HepG2 (cell line): Measurements from ENCODE around the gene UBXN6. TPM values are rescaled to one million over a fixed set of nuclear protein-coding genes. Genes with fewer than 3 reads are reported as not detected.

ENCODE experiments used
- AGO2 ChIP-seq: fragments of 200-400 bp; formaldehyde crosslinking; optimal IDR thresholded peaks from 2 replicates; pipeline ENCODE3; 2017; ENCODE audit warnings: mild to moderate bottlenecking, low read depth, low read length, moderate library complexity
- ELF3 ChIP-seq: IDR thresholded peaks from 2 replicates; pipeline ENCODE4 v1.6.1; 2016; ENCODE audit warnings: missing genetic modification reagents, missing compliant biosample characterization
- KDM5B ChIP-seq: sonication (generic); formaldehyde crosslinking; IDR thresholded peaks from 2 replicates; pipeline ENCODE4 v1.4.0; 2020; ENCODE audit warnings: missing genetic modification reagents, mild to moderate bottlenecking, borderline replicate concordance
- KMT2A ChIP-seq: sonication (generic); formaldehyde crosslinking; IDR thresholded peaks from 2 replicates; pipeline ENCODE4 v1.4.0; 2020; ENCODE audit warnings: missing genetic modification reagents
- NFYC ChIP-seq: IDR thresholded peaks from 2 replicates; pipeline ENCODE4 v1.6.1; 2016; ENCODE audit warnings: missing genetic modification reagents, missing compliant biosample characterization
- NR2F1 ChIP-seq, 2 experiments: fragments of 450-650 bp in 1 of 2; formaldehyde crosslinking in 1 of 2; IDR thresholded peaks; 2 replicates each; pipeline versions ENCODE4 v1.5.0 to v1.6.1; 2016 to 2020; ENCODE audit warnings: mild to moderate bottlenecking in 1 of 2, missing compliant biosample characterization in 1 of 2, missing genetic modification reagents in 1 of 2, moderate library complexity in 1 of 2
- NR3C1 ChIP-seq: sonication (generic); formaldehyde crosslinking; IDR thresholded peaks from 2 replicates; pipeline ENCODE4 v1.4.0; 2020; ENCODE audit warnings: missing genetic modification reagents
- SMARCC2 ChIP-seq: fragments of 450-650 bp; IDR thresholded peaks from 2 replicates; pipeline ENCODE4 v1.6.1; 2017; ENCODE audit warnings: antibody characterized with exemption, mild to moderate bottlenecking
- SSRP1 ChIP-seq: IDR thresholded peaks from 2 replicates; pipeline ENCODE4 v1.6.1; 2016; ENCODE audit warnings: control low read depth
- ZFY ChIP-seq: sonication (generic); formaldehyde crosslinking; IDR thresholded peaks from 2 replicates; pipeline ENCODE4 v1.4.0; 2020; ENCODE audit warnings: missing genetic modification reagents
- ZNF124 ChIP-seq: sonication (generic); formaldehyde crosslinking; IDR thresholded peaks from 2 replicates; pipeline ENCODE4 v1.4.0; 2020; ENCODE audit warnings: missing genetic modification reagents
- ZNF251 ChIP-seq: sonication (generic); formaldehyde crosslinking; IDR thresholded peaks from 2 replicates; pipeline ENCODE4 v1.9.0; 2021; ENCODE audit warnings: mild to moderate bottlenecking, missing genetic modification reagents
- ZNF383 ChIP-seq: sonication (generic); formaldehyde crosslinking; IDR thresholded peaks from 2 replicates; pipeline ENCODE4 v1.4.0; 2020; ENCODE audit warnings: missing genetic modification reagents, mild to moderate bottlenecking, borderline replicate concordance
- ZNF501 ChIP-seq: sonication (generic); formaldehyde crosslinking; IDR thresholded peaks from 2 replicates; pipeline ENCODE4 v1.5.1; 2020; ENCODE audit warnings: mild to moderate bottlenecking, moderate library complexity, missing genetic modification reagents
- ZNF749 ChIP-seq: sonication (generic); formaldehyde crosslinking; IDR thresholded peaks from 2 replicates; pipeline ENCODE4 v1.8.0; 2022; ENCODE audit warnings: mild to moderate bottlenecking, missing genetic modification reagents, moderate library complexity, borderline replicate concordance
- polyA plus RNA-seq, 8 experiments: library from polyadenylated mRNA; depleted of rRNA in 3 of 8; stranded (reverse) in 7 of 8; unstranded in 1 of 8; fragments of >200 nt; fragmentation: Illumina TruSeq in 4 of 8; extraction: Trizol in 4 of 8; gene quantifications; 2 replicates each; pipeline versions ENCODE4 v1.2.1 to v1.2.3, GENCODE V29; 2011 to 2016; ENCODE audit warnings: low read depth in 4 of 8, missing spikeins in 1 of 8, mixed read lengths in 1 of 8; ENCODE audit not compliant: insufficient read depth in 1 of 8
- total RNA-seq, 5 experiments: library from RNA; depleted of rRNA; stranded (reverse); fragments of >200 nt; fragmentation: Illumina TruSeq; extraction: Trizol; gene quantifications; 2 replicates each; pipeline ENCODE4 v1.2.3, GENCODE V29; 2016; ENCODE audit warnings: low read depth in 1 of 5
- TF ChIP-seq, protein P1 (sequence below): sonication (generic); formaldehyde crosslinking; IDR thresholded peaks from 2 replicates; pipeline ENCODE4 v1.4.0; 2020; ENCODE audit warnings: missing genetic modification reagents
- TF ChIP-seq, protein P2 (sequence below): sonication (generic); formaldehyde crosslinking; IDR thresholded peaks from 2 replicates; pipeline ENCODE4 v1.5.0; 2020; ENCODE audit warnings: missing genetic modification reagents, mild to moderate bottlenecking, borderline replicate concordance
- TF ChIP-seq, protein P3 (sequence below): conservative IDR thresholded peaks from 2 replicates; pipeline ENCODE4 v1.6.1; 2018; ENCODE audit warnings: missing genetic modification reagents
- TF ChIP-seq, protein P4 (sequence below): sonication (generic); formaldehyde crosslinking; IDR thresholded peaks from 2 replicates; pipeline ENCODE4 v1.9.0; 2021; ENCODE audit warnings: missing genetic modification reagents, mild to moderate bottlenecking, borderline replicate concordance
- TF ChIP-seq, protein P5 (sequence below): sonication (generic); formaldehyde crosslinking; IDR thresholded peaks from 2 replicates; pipeline ENCODE4 v1.5.0; 2020; ENCODE audit warnings: missing genetic modification reagents

UBXN6 gene
- total and polyA plus RNA-seq, 2 of the 13 experiments (the other 11 are each of a cell fraction or from before 2014, with no cell fraction given), result 34.9 to 35.5 TPM

DNA sequence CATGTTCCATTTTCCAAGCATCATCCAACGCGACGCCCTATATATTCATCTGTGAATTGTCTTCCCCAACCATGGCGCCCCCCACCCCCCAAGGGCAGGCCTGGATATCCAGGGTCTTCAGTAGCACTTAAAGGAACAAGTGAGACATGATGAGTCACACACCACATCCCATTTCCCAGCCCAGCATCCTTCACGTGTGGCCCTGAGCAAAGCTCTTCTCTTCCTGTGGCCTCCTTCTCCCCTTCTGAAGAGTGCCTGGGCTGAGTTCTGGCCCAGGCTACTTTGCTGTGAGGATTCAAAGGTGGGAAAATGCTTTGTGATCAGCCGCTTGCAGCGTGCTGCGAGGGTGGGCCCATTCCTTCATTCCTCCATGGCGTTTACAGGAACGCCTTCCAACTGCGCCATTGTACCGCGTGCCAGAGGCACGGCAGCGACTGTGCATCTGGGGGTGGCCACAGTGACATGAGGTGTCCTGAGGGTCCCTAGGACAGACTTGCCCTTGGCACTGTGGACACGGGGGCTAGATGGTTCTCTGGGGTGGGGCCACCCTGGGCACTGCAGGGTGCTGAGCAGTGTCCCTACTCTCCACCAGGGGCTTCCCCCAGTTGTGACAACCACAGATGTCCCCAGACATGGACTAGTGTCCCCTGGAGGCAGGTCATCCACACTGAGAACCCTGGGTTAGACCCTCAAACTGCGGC is 49.0 kb upstream of the UBXN6 start (continued):
- TF ChIP-seq, protein P1, sequence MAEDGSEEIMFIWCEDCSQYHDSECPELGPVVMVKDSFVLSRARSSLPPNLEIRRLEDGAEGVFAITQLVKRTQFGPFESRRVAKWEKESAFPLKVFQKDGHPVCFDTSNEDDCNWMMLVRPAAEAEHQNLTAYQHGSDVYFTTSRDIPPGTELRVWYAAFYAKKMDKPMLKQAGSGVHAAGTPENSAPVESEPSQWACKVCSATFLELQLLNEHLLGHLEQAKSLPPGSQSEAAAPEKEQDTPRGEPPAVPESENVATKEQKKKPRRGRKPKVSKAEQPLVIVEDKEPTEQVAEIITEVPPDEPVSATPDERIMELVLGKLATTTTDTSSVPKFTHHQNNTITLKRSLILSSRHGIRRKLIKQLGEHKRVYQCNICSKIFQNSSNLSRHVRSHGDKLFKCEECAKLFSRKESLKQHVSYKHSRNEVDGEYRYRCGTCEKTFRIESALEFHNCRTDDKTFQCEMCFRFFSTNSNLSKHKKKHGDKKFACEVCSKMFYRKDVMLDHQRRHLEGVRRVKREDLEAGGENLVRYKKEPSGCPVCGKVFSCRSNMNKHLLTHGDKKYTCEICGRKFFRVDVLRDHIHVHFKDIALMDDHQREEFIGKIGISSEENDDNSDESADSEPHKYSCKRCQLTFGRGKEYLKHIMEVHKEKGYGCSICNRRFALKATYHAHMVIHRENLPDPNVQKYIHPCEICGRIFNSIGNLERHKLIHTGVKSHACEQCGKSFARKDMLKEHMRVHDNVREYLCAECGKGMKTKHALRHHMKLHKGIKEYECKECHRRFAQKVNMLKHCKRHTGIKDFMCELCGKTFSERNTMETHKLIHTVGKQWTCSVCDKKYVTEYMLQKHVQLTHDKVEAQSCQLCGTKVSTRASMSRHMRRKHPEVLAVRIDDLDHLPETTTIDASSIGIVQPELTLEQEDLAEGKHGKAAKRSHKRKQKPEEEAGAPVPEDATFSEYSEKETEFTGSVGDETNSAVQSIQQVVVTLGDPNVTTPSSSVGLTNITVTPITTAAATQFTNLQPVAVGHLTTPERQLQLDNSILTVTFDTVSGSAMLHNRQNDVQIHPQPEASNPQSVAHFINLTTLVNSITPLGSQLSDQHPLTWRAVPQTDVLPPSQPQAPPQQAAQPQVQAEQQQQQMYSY (CRISPR knock-in tag), result no peak
- TF ChIP-seq, protein P2, sequence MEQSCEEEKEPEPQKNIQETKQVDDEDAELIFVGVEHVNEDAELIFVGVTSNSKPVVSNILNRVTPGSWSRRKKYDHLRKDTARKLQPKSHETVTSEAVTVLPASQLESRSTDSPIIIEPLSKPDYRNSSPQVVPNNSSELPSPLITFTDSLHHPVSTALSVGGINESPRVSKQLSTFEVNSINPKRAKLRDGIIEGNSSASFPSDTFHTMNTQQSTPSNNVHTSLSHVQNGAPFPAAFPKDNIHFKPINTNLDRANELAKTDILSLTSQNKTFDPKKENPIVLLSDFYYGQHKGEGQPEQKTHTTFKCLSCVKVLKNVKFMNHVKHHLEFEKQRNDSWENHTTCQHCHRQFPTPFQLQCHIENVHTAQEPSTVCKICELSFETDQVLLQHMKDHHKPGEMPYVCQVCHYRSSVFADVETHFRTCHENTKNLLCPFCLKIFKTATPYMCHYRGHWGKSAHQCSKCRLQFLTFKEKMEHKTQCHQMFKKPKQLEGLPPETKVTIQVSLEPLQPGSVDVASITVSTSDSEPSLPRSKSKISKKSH, result 0 out of 2 replicates have a peak, but pooled peaks have one; percentile 19
- TF ChIP-seq, protein P3, sequence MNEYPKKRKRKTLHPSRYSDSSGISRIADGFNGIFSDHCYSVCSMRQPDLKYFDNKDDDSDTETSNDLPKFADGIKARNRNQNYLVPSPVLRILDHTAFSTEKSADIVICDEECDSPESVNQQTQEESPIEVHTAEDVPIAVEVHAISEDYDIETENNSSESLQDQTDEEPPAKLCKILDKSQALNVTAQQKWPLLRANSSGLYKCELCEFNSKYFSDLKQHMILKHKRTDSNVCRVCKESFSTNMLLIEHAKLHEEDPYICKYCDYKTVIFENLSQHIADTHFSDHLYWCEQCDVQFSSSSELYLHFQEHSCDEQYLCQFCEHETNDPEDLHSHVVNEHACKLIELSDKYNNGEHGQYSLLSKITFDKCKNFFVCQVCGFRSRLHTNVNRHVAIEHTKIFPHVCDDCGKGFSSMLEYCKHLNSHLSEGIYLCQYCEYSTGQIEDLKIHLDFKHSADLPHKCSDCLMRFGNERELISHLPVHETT, result no peak
- no peak for TF ChIP-seq NR3C1 (CRISPR knock-in tag)
- no peak for TF ChIP-seq ZNF124 (CRISPR knock-in tag)
- TF ChIP-seq, protein P4, sequence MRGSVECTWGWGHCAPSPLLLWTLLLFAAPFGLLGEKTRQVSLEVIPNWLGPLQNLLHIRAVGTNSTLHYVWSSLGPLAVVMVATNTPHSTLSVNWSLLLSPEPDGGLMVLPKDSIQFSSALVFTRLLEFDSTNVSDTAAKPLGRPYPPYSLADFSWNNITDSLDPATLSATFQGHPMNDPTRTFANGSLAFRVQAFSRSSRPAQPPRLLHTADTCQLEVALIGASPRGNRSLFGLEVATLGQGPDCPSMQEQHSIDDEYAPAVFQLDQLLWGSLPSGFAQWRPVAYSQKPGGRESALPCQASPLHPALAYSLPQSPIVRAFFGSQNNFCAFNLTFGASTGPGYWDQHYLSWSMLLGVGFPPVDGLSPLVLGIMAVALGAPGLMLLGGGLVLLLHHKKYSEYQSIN (CRISPR knock-in tag), result no peak
- no peak for TF ChIP-seq ZNF251 (CRISPR knock-in tag)
- no peak for TF ChIP-seq ELF3 (CRISPR knock-in tag)
- no peak for TF ChIP-seq KDM5B (CRISPR knock-in tag)
- TF ChIP-seq ZNF383 (CRISPR knock-in tag), result no peak
- TF ChIP-seq SMARCC2, result no peak
- peak; percentile 20 for TF ChIP-seq AGO2
- no peak for TF ChIP-seq ZNF501 (CRISPR knock-in tag)
- TF ChIP-seq NR2F1 (CRISPR knock-in tag; IDR thresholded peaks at IDR 0.05), result no peak
- TF ChIP-seq, protein P5, sequence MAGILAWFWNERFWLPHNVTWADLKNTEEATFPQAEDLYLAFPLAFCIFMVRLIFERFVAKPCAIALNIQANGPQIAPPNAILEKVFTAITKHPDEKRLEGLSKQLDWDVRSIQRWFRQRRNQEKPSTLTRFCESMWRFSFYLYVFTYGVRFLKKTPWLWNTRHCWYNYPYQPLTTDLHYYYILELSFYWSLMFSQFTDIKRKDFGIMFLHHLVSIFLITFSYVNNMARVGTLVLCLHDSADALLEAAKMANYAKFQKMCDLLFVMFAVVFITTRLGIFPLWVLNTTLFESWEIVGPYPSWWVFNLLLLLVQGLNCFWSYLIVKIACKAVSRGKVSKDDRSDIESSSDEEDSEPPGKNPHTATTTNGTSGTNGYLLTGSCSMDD (CRISPR knock-in tag), result no peak
- TF ChIP-seq ZFY (CRISPR knock-in tag), result no peak
- no peak for TF ChIP-seq NFYC
- no peak for TF ChIP-seq KMT2A
- TF ChIP-seq ZNF749 (CRISPR knock-in tag), result no peak
- TF ChIP-seq SSRP1, result no peak
